Right kidney (tissue), 1 donor: Measurements from ENCODE around the gene TBC1D5.

ENCODE experiments used
- DNase-seq: peaks from one replicate; pipeline ENCODE4 v3.0.0-alpha.2; 2016

TBC1D5 gene

GRCh38 chr3:17589888-17590287 lies 152.5 kb downstream of the TBC1D5 start:
- DNase-seq = no peak

- no peak for DNase-seq
Observed at GRCh38 chr3:17588422-17588821, 154.0 kb downstream of the TBC1D5 start.

GRCh38 chr3:17585394-17586325 lies 156.8 kb downstream of the TBC1D5 start:
- DNase-seq = no peak

- no peak for DNase-seq
Observed at GRCh38 chr3:17584066-17584465, 158.4 kb downstream of the TBC1D5 start.

GRCh38 chr3:17583530-17583929 lies 158.9 kb downstream of the TBC1D5 start:
- DNase-seq = no peak

GRCh38 chr3:17581421-17582080 lies 160.9 kb downstream of the TBC1D5 start:
- no peak for DNase-seq

GRCh38 chr3:17580901-17581300 lies 161.5 kb downstream of the TBC1D5 start:
- no peak for DNase-seq

GRCh38 chr3:17579289-17580031 lies 163.0 kb downstream of the TBC1D5 start:
- no peak for DNase-seq

- no peak for DNase-seq
Observed at GRCh38 chr3:17577796-17578520, 164.5 kb downstream of the TBC1D5 start.

GRCh38 chr3:17573396-17573795 lies 169.0 kb downstream of the TBC1D5 start:
- DNase-seq = no peak

- DNase-seq = no peak
Observed at GRCh38 chr3:17571686-17572085, 170.7 kb downstream of the TBC1D5 start.

- no peak for DNase-seq
Observed at GRCh38 chr3:17562845-17563244, 179.6 kb downstream of the TBC1D5 start.

- no peak for DNase-seq
Observed at GRCh38 chr3:17558565-17558964, 183.9 kb downstream of the TBC1D5 start.

- no peak for DNase-seq
Observed at GRCh38 chr3:17557749-17558463, 184.5 kb downstream of the TBC1D5 start.

GRCh38 chr3:17555525-17555924 lies 186.9 kb downstream of the TBC1D5 start:
- DNase-seq = no peak

- no peak for DNase-seq
Observed at GRCh38 chr3:17554078-17554477, 188.4 kb downstream of the TBC1D5 start.

GRCh38 chr3:17553080-17553479 lies 189.4 kb downstream of the TBC1D5 start:
- DNase-seq = no peak

GRCh38 chr3:17552351-17552750 lies 190.1 kb downstream of the TBC1D5 start:
- DNase-seq = no peak

- DNase-seq = no peak
Observed at GRCh38 chr3:17551895-17552294, 190.5 kb downstream of the TBC1D5 start.

GRCh38 chr3:17551333-17551732 lies 191.1 kb downstream of the TBC1D5 start:
- no peak for DNase-seq

- DNase-seq = no peak
Observed at GRCh38 chr3:17550624-17551023, 191.8 kb downstream of the TBC1D5 start.
